Prostate gland (tissue), 2 donors: ENCODE measurements around the gene WWP2.
"Not testable (repeated sequence)": the region's sequence is repeated elsewhere in the genome, so short reads cannot be mapped to it uniquely, and the experiment has no call there.

Source experiments
- POLR2A ChIP-seq: fragments of 450-650 bp; IDR thresholded peaks from one replicate; pipeline ENCODE4 v1.6.1; 2016; ENCODE audit warnings: antibody characterized with exemption, mild to moderate bottlenecking
- TF ChIP-seq, protein P1 (sequence below), 4 experiments: fragments of 200-600 bp in 2 of 4; fragments of 450-650 bp in 2 of 4; sonication (generic) in 2 of 4; IDR thresholded peaks; 1 replicate in 3 of 4; 2 replicates in 1 of 4; pipeline ENCODE4 v1.5.1; 2016 to 2019; ENCODE audit warnings: antibody characterized with exemption in 4 of 4, mild to moderate bottlenecking in 2 of 4, moderate library complexity in 2 of 4

- TF ChIP-seq POLR2A, result not testable (repeated sequence)
- TF ChIP-seq, protein P1, sequence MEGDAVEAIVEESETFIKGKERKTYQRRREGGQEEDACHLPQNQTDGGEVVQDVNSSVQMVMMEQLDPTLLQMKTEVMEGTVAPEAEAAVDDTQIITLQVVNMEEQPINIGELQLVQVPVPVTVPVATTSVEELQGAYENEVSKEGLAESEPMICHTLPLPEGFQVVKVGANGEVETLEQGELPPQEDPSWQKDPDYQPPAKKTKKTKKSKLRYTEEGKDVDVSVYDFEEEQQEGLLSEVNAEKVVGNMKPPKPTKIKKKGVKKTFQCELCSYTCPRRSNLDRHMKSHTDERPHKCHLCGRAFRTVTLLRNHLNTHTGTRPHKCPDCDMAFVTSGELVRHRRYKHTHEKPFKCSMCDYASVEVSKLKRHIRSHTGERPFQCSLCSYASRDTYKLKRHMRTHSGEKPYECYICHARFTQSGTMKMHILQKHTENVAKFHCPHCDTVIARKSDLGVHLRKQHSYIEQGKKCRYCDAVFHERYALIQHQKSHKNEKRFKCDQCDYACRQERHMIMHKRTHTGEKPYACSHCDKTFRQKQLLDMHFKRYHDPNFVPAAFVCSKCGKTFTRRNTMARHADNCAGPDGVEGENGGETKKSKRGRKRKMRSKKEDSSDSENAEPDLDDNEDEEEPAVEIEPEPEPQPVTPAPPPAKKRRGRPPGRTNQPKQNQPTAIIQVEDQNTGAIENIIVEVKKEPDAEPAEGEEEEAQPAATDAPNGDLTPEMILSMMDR (IDR thresholded peaks at IDR 0.05), result not testable (repeated sequence)
These were observed 201.2 kb downstream of the WWP2 start for GRCh38 chr16:69963312-69963711.
